H7 (cell line): ENCODE data around the gene MYOM1. TPM values are rescaled to one million over a fixed set of nuclear protein-coding genes. Genes with fewer than 3 reads are reported as not detected.

Experiments used
- DNase-seq: peaks from one replicate; pipeline ENCODE4 v3.0.0; 2012
- H3K27me3 ChIP-seq: 2 replicates; pipeline ENCODE4 v1.6.0; 2011; ENCODE audit warnings: mild to moderate bottlenecking, low read length; ENCODE audit not compliant: control insufficient read depth, insufficient read depth
- H3K36me3 ChIP-seq: replicated peaks from 2 replicates; pipeline ENCODE4 v1.5.1; 2011; ENCODE audit warnings: low read length; ENCODE audit not compliant: control insufficient read depth, insufficient read depth
- H3K4me3 ChIP-seq: 2 replicates; pipeline ENCODE4 v1.5.1; 2011; ENCODE audit warnings: low read depth, mild to moderate bottlenecking, control low read depth, low read length, moderate library complexity; ENCODE audit not compliant: insufficient read depth
- total RNA-seq: library from RNA; depleted of rRNA; stranded (reverse); fragments of >200 nt; shearing (Covaris generic); gene quantifications from 2 replicates; pipeline ENCODE4 v1.2.3, GENCODE V29; 2014

The MYOM1 gene
- total RNA-seq, 1 experiment from 2014 or later = 0.14 TPM

- no peaks in the 10 kb centered on the region; the same call in 1 of the 2 replicates for H3K27me3 ChIP-seq
- H3K36me3 ChIP-seq = no peaks in the 10 kb centered on the region
- no peak overlapping the region for H3K4me3 ChIP-seq
- no peak for DNase-seq
Observed at GRCh38 chr18:3119401-3120341, 100.1 kb downstream of the MYOM1 start.

GRCh38 chr18:3118195-3119010 is 101.4 kb downstream of the MYOM1 start:
- Histone ChIP-seq H3K36me3 (no peaks in the 10 kb centered on the region), H3K4me3 (no peak overlapping the region), H3K27me3 (no peaks in the 10 kb centered on the region; the same call in 1 of the 2 replicates)
- no peak for DNase-seq

- DNase-seq = no peak
- no peaks in the 10 kb centered on the region for H3K36me3 ChIP-seq
- H3K27me3 ChIP-seq = peaks cover 2% of the 10 kb centered on the region; the same call in 1 of the 2 replicates
- no peak overlapping the region for H3K4me3 ChIP-seq
Observed at GRCh38 chr18:3117493-3118192, 102.1 kb downstream of the MYOM1 start.

- Histone ChIP-seq H3K4me3 (no peak overlapping the region), H3K27me3 (peaks cover 22% of the 10 kb centered on the region), H3K36me3 (no peaks in the 10 kb centered on the region)
- DNase-seq = no peak
Observed at GRCh38 chr18:3115447-3116030, 104.2 kb downstream of the MYOM1 start.

GRCh38 chr18:3114451-3114850 is 105.3 kb downstream of the MYOM1 start:
- DNase-seq = no peak
- H3K4me3 ChIP-seq = no peak overlapping the region
- no peaks in the 10 kb centered on the region for H3K36me3 ChIP-seq
- H3K27me3 ChIP-seq = peaks cover 26% of the 10 kb centered on the region

- peaks cover 26% of the 10 kb centered on the region for H3K27me3 ChIP-seq
- H3K4me3 ChIP-seq = no peak overlapping the region
- no peak for DNase-seq
Observed at GRCh38 chr18:3114026-3114425, 105.7 kb downstream of the MYOM1 start.

GRCh38 chr18:3111523-3112240 is 108.1 kb downstream of the MYOM1 start:
- Histone ChIP-seq H3K4me3 (no peak overlapping the region), H3K27me3 (peaks cover 28% of the 10 kb centered on the region), H3K36me3 (no peaks in the 10 kb centered on the region)
- no peak for DNase-seq

More at GRCh38 chr18:3114026-3114425, 105.7 kb downstream of the MYOM1 start:
- H3K36me3 ChIP-seq = no peaks in the 10 kb centered on the region

GRCh38 chr18:3110034-3110752 is 109.6 kb downstream of the MYOM1 start:
- no peak for DNase-seq
- peaks cover 28% of the 10 kb centered on the region for H3K27me3 ChIP-seq
- H3K36me3 ChIP-seq = no peaks in the 10 kb centered on the region
- no peak overlapping the region for H3K4me3 ChIP-seq

- peaks cover 27% of the 10 kb centered on the region for H3K27me3 ChIP-seq
- H3K36me3 ChIP-seq = no peaks in the 10 kb centered on the region
- DNase-seq = no peak
- no peak overlapping the region for H3K4me3 ChIP-seq
Observed at GRCh38 chr18:3107740-3108151, 112.0 kb downstream of the MYOM1 start.

- no peaks in the 10 kb centered on the region for H3K36me3 ChIP-seq
- H3K27me3 ChIP-seq = peaks cover 1% of the 10 kb centered on the region; the same call in 1 of the 2 replicates
- H3K4me3 ChIP-seq = no peak overlapping the region
- no peak for DNase-seq
Observed at GRCh38 chr18:3104190-3105054, 115.3 kb downstream of the MYOM1 start.

- no peak for DNase-seq
- H3K4me3 ChIP-seq = no peak overlapping the region
- H3K36me3 ChIP-seq = no peaks in the 10 kb centered on the region
- H3K27me3 ChIP-seq = peaks cover 1% of the 10 kb centered on the region; the same call in 1 of the 2 replicates
Observed at GRCh38 chr18:3103576-3103975, 116.2 kb downstream of the MYOM1 start.

- H3K4me3 ChIP-seq = no peak overlapping the region
- H3K36me3 ChIP-seq = no peaks in the 10 kb centered on the region
- DNase-seq = no peak
- H3K27me3 ChIP-seq = peaks cover under 1% of the 10 kb centered on the region; the same call in 1 of the 2 replicates
Observed at GRCh38 chr18:3102983-3103382, 116.8 kb downstream of the MYOM1 start.
